Stimulated activated CD8-positive, alpha-beta memory T cell treated with anti-CD3 and anti-CD28 coated beads, Interleukin-7, amount 100 ng/mL, for 24 hours (primary cell): ENCODE data around the gene PRR32.
"Not testable (repeated sequence)": the region's sequence is repeated elsewhere in the genome, so short reads cannot be mapped to it uniquely, and the experiment has no call there.

ENCODE experiments used
- DNase-seq: peaks from one replicate; pipeline ENCODE4 v3.0.0-alpha.2; 2020; ENCODE audit warnings: low read depth

The PRR32 gene, protein sequence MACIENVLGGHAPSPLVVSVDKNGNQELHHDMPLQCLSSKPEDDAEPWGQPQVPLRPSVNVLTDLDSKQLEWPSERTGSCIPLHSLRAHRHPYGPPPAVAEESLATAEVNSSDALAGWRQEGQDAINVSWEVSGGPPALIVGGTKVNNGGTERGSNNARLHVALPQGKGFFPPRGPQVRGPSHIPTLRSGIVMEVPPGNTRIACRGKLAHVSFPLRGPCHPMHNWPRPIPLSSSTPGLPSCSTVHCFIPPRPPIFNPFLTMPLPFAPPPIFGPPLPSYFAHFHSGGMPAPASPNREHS

DNA sequence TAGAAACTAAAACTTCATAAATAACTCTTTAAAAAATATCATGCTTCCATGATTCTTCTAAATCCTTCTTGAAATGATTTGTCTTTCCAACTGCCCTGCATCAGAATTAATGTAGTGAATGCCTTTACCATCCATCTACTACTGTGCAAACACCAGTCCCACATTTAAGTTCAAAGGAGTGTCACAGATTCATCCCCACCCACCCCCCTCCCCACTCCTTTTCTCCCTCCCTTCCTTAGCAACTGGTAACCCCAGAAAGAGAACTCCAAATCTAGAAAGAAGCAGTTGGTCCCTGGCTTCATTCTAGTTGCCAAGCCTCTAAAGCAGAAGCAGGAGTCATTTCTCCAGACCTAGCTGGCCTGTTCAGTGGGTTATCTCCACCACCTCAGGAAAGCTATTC is at the start of gene PRR32:
TSS of gene PRR32 (plus strand) at position 301 of the 400 bp plus-strand sequence. CDS start 115 bp downstream, outside the sequence.
- no peak for DNase-seq

- DNase-seq = no peak
Measured at GRCh38 chrX:126770179-126770578, 49.4 kb upstream of the PRR32 start.

GRCh38 chrX:126785539-126785938 is 34.0 kb upstream of the PRR32 start:
- no peak for DNase-seq

DNA sequence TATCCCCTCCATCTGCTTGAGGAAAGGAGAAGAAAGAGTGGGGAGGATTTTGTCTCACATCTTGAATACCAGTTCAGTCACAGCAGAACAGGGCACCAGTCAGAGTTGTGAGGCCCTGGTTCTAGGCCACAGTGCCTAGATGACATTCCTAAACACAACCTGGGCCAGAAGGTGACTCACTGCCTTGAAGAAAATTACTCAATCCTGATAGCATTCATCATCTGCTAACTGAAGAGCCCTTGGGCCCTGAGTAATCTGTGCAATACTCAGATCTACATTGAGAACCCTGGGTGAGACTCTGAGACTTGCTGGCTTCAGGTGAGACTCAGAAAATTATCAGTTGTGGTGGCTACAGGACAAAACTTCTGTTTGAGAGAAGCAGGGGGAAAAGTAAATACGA is 20.5 kb upstream of the PRR32 start:
- no peak for DNase-seq

- DNase-seq = not testable (repeated sequence)
Measured at GRCh38 chrX:126806784-126807183, 12.7 kb upstream of the PRR32 start.

GRCh38 chrX:126815806-126816205 is 3.7 kb upstream of the PRR32 start:
- no peak for DNase-seq

DNA sequence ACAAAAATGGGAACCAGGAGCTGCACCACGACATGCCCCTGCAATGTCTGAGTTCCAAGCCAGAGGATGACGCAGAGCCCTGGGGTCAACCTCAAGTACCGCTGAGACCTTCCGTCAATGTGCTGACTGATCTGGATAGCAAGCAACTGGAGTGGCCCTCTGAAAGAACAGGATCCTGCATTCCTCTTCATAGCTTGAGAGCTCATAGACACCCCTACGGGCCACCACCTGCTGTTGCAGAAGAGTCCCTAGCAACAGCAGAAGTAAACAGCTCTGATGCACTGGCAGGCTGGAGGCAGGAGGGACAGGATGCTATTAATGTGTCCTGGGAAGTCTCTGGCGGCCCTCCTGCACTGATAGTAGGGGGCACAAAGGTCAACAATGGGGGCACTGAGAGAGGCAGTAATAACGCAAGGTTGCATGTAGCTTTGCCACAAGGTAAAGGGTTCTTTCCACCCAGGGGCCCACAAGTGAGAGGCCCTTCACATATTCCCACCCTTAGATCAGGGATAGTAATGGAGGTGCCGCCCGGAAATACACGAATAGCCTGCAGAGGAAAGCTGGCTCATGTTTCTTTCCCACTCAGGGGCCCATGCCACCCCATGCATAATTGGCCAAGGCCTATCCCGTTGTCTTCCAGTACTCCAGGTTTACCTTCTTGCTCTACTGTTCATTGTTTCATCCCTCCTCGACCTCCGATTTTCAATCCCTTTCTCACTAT is 1.3 kb downstream of the PRR32 start:
- no peak for DNase-seq

DNA sequence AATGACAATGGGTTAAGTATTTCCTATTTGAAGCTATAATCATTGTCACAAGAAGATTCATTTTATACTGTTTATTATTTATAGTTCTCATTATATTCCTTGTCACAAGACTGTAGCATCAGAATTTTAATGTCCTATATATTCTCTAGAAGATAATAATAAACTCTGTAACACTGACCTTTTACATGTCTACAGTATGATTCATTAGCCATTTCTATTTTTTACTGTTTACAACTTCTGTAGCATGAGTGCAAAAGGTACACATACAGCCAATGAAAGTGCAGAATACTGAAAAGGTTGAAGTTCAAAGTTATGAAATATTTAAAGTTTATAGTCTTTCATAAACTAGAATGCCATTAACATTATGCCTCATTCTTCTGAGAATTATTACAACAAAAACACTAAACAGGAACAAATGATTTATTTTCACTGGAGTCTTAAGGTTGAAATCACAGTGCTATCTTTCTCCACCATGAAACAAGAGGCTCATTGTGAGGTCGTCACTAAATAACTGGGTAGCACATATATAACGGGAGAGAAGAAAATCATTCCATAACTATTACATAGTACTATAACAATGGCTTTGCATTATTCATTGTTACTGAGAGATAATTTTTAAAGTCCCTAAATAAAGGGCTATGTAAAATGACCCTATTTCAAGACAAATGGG is 4.9 kb downstream of the PRR32 start:
- no peak for DNase-seq

DNA sequence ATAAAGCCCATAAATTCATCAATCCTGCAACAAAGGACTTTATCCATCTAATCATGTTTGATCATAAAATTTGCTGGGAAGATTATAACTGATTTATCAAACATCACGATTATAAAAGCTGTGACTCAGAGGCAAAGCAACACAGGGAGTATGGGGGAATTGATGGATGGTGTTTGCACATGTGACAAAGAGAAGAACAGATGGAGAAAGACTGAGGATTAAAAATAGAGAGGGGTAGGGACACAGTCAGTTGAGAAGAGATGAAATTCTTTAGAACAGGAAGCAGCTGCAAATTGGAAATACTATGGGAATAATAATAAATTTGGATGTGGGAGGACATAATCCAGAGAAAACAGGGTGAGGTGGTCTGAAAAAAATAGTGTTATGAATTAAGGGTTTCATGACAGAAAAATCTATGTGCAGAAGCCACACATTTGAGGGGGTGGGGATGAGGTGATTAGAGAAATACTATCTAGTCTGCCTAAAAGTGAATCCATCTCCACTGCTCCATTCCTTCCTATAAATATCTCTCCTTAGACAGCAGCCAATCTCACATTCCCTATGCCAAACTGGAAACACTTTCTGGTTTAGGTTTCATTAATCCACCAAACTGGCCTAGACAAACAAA is 6.2 kb downstream of the PRR32 start:
- DNase-seq = no peak

GRCh38 chrX:126836186-126836585 is 16.7 kb downstream of the PRR32 start:
- DNase-seq = no peak

DNA sequence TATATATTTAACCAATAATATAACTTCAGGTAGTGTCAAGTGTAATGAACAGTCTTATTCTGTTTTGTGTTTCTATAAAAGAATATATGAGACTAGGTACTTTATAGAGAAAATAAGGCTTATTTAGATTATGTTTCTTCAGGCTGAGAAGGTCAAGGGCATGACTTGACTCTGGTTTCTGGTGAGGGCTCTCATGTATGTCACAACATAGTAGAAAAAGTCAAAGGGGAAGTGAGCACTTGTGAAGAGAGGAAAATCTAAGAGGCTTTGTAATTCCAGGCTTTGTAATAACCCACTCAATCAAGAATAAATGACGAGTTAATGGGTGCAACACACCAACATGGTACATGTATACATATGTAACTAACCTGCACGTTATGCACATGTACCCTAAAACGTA is 27.6 kb downstream of the PRR32 start:
- no peak for DNase-seq

DNA sequence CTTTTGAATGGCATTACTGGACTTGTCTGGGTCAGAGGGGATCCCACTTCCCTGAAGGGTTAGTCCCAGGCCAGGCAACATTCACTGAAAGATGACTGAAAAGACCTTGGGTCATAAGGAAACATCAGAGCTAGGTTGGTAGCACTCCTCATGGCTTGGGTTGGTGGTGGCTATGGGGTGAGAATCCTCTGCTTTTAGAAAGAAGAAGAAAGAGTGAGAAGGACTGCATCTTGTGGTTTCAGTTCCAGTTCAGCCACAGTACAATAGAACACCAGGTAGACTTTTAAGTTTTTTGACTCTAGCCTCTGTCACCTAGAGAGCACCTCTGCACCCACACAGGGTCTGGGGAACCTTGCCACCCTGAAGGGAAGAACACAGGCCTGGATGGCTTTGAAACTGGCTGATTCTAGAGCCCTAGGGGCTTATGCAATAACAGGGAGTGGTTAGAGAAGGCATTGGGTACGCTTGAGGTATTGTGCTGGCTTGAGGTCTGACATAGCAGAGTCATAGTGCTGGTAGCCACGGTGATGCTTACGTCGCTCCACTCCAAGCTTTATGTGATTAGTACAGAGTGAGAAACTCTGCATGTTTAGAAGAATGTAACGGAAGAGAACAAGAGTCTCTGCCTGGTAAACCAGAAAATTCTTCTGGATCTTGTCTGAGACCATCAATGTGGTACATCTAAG is 36.5 kb downstream of the PRR32 start:
- no peak for DNase-seq
